Immature natural killer cell (primary cell): ENCODE data around the gene ANGPTL2. TPM values are rescaled to one million over a fixed set of nuclear protein-coding genes. Genes with fewer than 3 reads are reported as not detected.
"Not testable (repeated sequence)": the region's sequence is repeated elsewhere in the genome, so short reads cannot be mapped to it uniquely, and the experiment has no call there.

ENCODE experiments used
- DNase-seq, 3 donors: peaks; one replicate each; pipeline ENCODE4 v3.0.0; 2022; ENCODE audit warnings: mixed read lengths in 1 of 3
- H3K27ac Mint-ChIP-seq, 6 donors: one replicate each; pipeline ENCODE4 v1.8.0; 2020; ENCODE audit warnings: mixed read lengths in 6 of 6, mild to moderate bottlenecking in 5 of 6, inconsistent platforms in 4 of 6, moderate library complexity in 3 of 6
- H3K27me3 Mint-ChIP-seq, 3 donors: one replicate each; pipeline ENCODE4 v1.8.0; 2020 to 2021; ENCODE audit warnings: low read depth in 3 of 3, mild to moderate bottlenecking in 3 of 3, mixed read lengths in 3 of 3, moderate library complexity in 3 of 3, inconsistent platforms in 1 of 3
- H3K36me3 Mint-ChIP-seq, 3 donors: one replicate each; pipeline ENCODE4 v1.8.0; 2020; ENCODE audit warnings: mixed read lengths in 3 of 3, inconsistent platforms in 2 of 3, mild to moderate bottlenecking in 2 of 3
- H3K4me1 Mint-ChIP-seq, 2 donors: one replicate each; pipeline ENCODE4 v1.8.0; 2020; ENCODE audit warnings: inconsistent platforms in 2 of 2, mild to moderate bottlenecking in 2 of 2, mixed read lengths in 2 of 2, moderate library complexity in 1 of 2
- H3K4me3 Mint-ChIP-seq, 5 donors: one replicate each; pipeline ENCODE4 v1.8.0; 2020; ENCODE audit warnings: mild to moderate bottlenecking in 5 of 5, mixed read lengths in 5 of 5, inconsistent platforms in 3 of 5, moderate library complexity in 3 of 5
- H3K9me3 Mint-ChIP-seq, 6 donors: one replicate each; pipeline ENCODE4 v1.8.0; 2020; ENCODE audit warnings: mild to moderate bottlenecking in 6 of 6, mixed read lengths in 6 of 6, inconsistent platforms in 4 of 6, moderate library complexity in 3 of 6
- polyA plus RNA-seq, 3 donors: library from polyadenylated mRNA; unstranded; fragments of 300-500 nt; fragmentation: Illumina TruSeq; gene quantifications; one replicate each; pipeline ENCODE4 v1.2.3, GENCODE V29; 2021

ANGPTL2 gene
- polyA plus RNA-seq, 3 donors from 2014 or later, result not detected

DNA sequence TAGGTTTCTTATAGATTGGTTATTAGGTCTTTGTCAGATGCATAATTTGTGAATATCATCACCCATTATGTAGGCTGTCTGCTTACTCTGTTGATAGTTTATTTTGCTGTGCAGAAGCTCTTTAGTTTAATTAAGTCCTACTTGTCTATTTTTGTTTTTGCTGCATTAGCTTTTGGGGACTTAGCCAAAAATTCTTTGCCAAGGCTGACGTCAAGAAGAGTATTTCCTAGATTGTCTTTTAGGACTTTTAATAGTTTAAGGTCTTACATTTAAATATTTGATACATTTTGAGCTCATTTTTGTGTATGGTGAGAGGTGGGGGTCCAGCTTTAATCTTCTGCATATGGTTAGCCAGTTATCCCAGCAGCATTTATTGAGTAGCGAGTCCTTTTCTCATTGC, 24.8 kb upstream of the ANGPTL2 start:
- H3K36me3 Mint-ChIP-seq, result no peaks in the 10 kb centered on the region
- H3K27ac Mint-ChIP-seq, result no peak overlapping the region
- no peaks in the 10 kb centered on the region for H3K4me1 Mint-ChIP-seq
- H3K9me3 Mint-ChIP-seq, result no peaks in the 10 kb centered on the region
- peaks cover 2 to 4% (median 2%) of the 10 kb centered on the region in 3 donors for H3K27me3 Mint-ChIP-seq
- no peak overlapping the region for H3K4me3 Mint-ChIP-seq
- no peak for DNase-seq

DNA sequence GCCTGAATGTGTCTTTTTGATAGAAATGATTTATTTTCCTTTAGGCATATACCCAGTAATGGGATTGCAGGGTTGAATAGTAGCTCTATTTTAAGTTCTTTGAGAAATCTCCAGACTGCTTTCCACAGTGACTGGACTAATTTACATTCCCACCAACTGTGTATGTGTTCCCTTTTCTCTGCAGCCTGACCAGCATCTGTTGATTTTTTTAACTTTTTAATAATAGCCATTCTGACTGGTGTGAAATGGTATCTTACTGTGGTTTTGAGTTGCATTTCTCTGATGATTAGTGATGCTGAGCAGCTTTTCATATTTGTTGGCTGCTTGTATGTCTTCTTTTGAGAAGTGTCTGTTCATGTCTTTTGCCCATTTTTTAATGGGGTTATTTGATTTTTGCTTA, 24.4 kb upstream of the ANGPTL2 start:
- DNase-seq, H3K36me3 Mint-ChIP-seq, H3K4me3 Mint-ChIP-seq, H3K4me1 Mint-ChIP-seq, H3K27me3 Mint-ChIP-seq, H3K9me3 Mint-ChIP-seq, H3K27ac Mint-ChIP-seq: not testable (repeated sequence)

DNA sequence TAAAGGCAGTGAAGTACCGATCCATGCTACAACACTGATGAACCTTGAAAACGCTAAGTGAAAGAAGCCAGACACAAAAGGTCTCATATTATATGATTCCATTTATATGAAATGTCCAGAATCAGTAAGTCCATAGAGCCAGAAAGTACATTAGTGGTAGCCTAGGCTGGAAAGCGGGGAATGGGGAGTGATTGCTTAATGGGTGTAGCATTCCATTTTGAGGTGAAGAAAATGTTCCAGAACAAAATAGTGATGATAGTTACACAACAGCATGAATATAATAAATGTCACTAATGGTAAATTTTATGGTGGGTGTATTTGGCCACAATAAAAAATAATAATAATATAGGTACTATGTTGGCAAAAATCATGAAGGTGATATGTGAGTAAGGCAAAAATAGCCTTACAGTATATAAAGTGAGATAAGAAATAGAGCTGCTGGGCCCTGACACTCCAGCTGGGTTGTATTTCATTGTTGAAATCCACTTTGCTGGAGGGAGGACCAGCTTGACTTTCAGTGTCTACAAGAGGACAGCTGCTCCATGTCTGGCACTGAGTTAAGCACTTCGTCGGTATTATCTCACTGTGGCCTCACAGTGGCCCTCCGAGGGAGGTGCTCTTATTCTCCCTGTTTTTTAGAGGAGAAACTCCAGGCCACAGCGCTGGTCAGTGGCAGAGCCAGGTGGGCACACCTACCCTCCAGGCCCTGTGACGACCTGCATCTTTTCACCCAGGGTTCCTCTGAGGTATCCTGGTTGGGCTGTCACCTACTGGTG, 22.4 kb upstream of the ANGPTL2 start:
- DNase-seq, result no peak

DNA sequence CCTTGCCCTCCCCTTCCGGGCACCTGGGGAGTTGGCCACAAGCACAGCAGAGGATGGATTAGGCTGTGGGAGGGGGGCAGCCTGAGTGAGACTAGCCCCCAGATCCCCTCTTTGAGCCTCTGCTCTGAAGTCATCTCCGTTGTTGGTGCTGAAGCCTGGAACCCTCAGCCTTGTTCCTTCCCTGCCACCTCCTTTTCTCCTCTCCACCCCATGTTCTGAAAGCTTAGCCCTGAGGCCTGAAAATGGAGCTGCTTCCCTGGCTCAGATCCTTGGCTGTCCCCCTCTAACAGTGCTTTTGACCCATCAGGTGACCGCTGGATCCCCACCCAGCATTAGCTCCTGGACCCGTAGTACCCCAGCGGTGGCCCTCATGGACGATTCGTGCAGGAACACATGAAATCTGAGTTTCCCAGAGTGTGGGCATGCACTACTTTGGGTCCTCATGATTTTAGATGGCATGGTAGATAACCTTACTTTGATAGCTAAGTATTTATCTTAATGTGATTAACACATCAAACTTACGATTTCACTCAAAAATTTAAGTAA, 21.6 kb upstream of the ANGPTL2 start:
- no peaks in the 10 kb centered on the region for H3K9me3 Mint-ChIP-seq
- DNase-seq, result no peak
- no peak overlapping the region for H3K4me3 Mint-ChIP-seq
- H3K27ac Mint-ChIP-seq, result peak overlapping the region in 1 of 6 donors; percentile 60
- H3K36me3 Mint-ChIP-seq, result peaks cover 0 to 3% (median 0%) of the 10 kb centered on the region in 3 donors
- H3K4me1 Mint-ChIP-seq, result no peaks in the 10 kb centered on the region
- peaks cover 0 to 4% (median 4%) of the 10 kb centered on the region in 3 donors for H3K27me3 Mint-ChIP-seq

More for the DNA sequence above, 22.4 kb upstream of the ANGPTL2 start:
- no peak overlapping the region for H3K4me3 Mint-ChIP-seq
- H3K4me1 Mint-ChIP-seq, result no peaks in the 10 kb centered on the region
- H3K36me3 Mint-ChIP-seq, result peaks cover 0 to 3% (median 0%) of the 10 kb centered on the region in 3 donors
- no peaks in the 10 kb centered on the region for H3K9me3 Mint-ChIP-seq
- H3K27ac Mint-ChIP-seq, result peak overlapping the region in 1 of 6 donors; percentile 9
- peaks cover 0 to 4% (median 4%) of the 10 kb centered on the region in 3 donors for H3K27me3 Mint-ChIP-seq

DNA sequence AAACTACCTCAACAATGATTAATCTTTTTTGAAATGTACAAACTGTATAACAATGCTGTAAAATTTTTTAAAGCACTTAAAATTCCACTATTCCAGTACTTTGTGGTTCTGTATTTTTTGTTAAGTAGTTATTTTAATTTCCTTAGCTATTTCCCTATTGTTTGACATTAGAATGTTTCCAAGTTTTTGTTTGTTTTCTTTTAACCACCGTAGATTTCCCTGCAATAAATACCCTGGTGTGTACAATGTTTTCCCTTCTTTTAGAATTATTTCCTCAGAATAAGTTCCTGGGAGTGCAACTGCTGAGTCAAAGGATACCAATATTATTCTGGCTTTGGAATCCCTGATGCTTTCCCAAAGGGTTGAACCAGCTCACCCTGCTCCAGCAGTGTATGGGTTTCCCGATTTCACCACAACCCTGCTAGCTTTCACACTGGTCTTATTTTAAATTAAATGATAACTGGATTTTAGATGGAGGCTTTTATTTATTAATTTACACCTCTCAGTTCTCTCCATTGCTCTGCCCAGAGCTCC, 20.6 kb upstream of the ANGPTL2 start:
- H3K36me3 Mint-ChIP-seq, result peaks cover 0 to 3% (median 0%) of the 10 kb centered on the region in 3 donors
- no peak for DNase-seq
- no peaks in the 10 kb centered on the region for H3K4me1 Mint-ChIP-seq
- peaks cover 0 to 4% (median 4%) of the 10 kb centered on the region in 3 donors for H3K27me3 Mint-ChIP-seq
- no peak overlapping the region for H3K4me3 Mint-ChIP-seq
- no peaks in the 10 kb centered on the region for H3K9me3 Mint-ChIP-seq
- no peak overlapping the region for H3K27ac Mint-ChIP-seq

DNA sequence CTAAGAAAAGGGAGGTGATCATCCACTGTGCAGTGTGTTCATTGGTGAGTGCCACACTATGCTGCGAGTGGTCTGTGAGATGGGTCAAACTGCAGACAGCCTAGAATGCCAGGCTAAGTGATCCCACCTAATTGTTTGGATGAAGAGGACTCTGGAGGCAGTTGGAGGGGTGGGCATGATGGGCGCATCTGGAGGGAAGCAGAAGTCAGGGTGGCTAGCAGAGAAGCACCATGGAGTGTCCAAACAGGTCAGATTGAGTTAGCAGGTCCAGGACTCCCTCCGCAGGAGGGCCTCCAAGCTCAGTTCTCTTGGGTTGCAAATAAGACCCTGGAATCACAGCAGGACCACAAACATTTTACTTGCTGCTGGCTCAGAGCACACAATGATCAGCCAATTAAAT, 19.9 kb upstream of the ANGPTL2 start:
- Mint-ChIP-seq H3K27ac (no peak overlapping the region), H3K9me3 (no peaks in the 10 kb centered on the region), H3K36me3 (peaks cover 0 to 3% (median 0%) of the 10 kb centered on the region in 3 donors), H3K4me1 (no peaks in the 10 kb centered on the region), H3K4me3 (no peak overlapping the region), H3K27me3 (peaks cover 0 to 4% (median 4%) of the 10 kb centered on the region in 3 donors)
- no peak for DNase-seq

DNA sequence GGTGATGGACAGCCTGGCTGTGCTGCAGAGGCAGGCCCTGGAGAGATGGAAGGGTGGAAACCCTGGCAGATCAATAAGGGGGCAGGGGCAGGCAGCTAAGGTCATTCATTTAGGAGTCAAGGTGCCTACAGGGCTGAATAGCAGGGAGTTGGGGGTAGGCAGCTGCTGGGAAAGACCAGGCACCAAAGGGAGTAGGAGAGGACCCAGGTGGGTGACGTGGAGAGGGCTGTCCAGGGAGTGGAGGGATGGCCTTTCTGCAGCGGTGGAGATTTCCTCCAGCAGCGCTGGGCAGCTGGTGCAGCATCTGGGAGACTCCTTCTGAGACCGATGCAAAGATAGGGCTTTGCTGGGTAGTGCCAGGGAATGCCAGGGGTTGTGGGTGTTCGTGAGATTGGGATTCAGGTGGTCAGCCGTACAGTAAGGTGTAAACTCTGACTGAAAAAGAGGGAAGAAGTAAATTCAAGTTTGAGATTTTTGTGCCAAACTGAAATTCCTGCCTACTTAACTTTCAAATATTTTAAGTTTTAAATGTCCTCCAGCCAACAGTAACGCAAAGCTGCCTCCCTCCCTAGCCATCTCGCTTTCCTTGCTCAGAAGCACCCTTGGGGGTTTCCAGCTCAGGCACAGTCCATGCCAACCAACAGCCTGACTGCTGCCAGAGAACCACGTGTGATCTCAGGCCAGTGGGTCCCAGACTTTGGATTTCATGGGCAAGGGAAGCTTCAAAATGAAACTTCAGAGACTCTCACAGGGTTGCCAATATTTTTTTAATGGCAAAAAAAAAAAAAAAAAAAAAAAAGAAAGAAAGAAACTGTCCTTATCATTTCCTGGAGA, 18.6 kb upstream of the ANGPTL2 start:
- H3K4me3 Mint-ChIP-seq, result no peak overlapping the region
- H3K27ac Mint-ChIP-seq, result peak overlapping the region in 2 of 6 donors; percentile 7 to 56
- H3K9me3 Mint-ChIP-seq, result no peaks in the 10 kb centered on the region
- DNase-seq, result no peak
- H3K36me3 Mint-ChIP-seq, result peaks cover 0 to 3% (median 0%) of the 10 kb centered on the region in 3 donors
- H3K4me1 Mint-ChIP-seq, result no peaks in the 10 kb centered on the region
- peaks cover 0 to 4% (median 1%) of the 10 kb centered on the region in 3 donors for H3K27me3 Mint-ChIP-seq

DNA sequence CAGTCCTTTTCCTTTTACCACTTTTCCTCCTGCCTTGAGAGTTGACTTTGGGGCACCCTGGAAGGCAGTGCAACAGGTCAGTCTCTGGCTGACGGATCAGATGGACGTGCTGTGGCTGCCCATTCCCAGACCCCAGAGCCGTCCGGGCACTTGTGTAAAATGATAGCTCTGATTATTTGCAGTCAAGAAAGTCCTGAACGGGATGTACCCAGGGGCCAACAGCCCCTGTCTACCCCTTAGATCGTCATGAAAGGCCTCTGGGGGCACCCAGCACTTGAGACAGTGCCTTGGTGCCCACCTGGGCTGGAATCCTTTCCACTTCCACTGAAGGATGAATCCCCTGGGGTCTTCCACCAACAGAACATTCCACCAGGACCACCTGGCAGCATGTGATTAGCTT, 17.7 kb upstream of the ANGPTL2 start:
- H3K27me3 Mint-ChIP-seq, result peaks cover 0 to 4% (median 3%) of the 10 kb centered on the region in 3 donors
- no peaks in the 10 kb centered on the region for H3K9me3 Mint-ChIP-seq
- no peak for DNase-seq
- peak overlapping the region in 1 of 6 donors; percentile 49 for H3K27ac Mint-ChIP-seq
- H3K4me3 Mint-ChIP-seq, result no peak overlapping the region
- H3K36me3 Mint-ChIP-seq, result peaks cover 0 to 3% (median 0%) of the 10 kb centered on the region in 3 donors
- H3K4me1 Mint-ChIP-seq, result no peaks in the 10 kb centered on the region

DNA sequence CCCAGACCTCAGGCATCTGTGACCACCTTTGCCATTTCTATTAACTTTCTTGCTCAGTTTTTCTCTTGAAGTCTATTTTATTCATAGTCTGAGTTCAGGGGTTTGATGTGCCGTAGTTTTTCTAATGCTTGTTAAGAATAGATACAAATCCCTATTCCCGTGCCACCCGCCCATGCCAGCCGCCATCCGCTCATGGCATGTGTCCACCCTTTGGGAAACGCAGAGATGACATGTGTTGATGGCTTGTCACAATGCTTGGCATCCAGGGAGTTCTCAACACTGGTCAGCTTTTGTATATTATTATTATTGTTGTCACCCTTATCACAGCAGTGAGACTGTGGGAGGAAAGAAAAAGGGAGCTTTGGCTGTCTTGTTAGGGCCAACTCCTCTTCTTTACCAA, 17.3 kb upstream of the ANGPTL2 start:
- no peak for DNase-seq
- H3K36me3 Mint-ChIP-seq, result peaks cover 0 to 3% (median 0%) of the 10 kb centered on the region in 3 donors
- peak overlapping the region in 1 of 6 donors; percentile 49 for H3K27ac Mint-ChIP-seq
- peaks cover 0 to 4% (median 3%) of the 10 kb centered on the region in 3 donors for H3K27me3 Mint-ChIP-seq
- no peaks in the 10 kb centered on the region for H3K4me1 Mint-ChIP-seq
- no peaks in the 10 kb centered on the region for H3K9me3 Mint-ChIP-seq
- no peak overlapping the region for H3K4me3 Mint-ChIP-seq

DNA sequence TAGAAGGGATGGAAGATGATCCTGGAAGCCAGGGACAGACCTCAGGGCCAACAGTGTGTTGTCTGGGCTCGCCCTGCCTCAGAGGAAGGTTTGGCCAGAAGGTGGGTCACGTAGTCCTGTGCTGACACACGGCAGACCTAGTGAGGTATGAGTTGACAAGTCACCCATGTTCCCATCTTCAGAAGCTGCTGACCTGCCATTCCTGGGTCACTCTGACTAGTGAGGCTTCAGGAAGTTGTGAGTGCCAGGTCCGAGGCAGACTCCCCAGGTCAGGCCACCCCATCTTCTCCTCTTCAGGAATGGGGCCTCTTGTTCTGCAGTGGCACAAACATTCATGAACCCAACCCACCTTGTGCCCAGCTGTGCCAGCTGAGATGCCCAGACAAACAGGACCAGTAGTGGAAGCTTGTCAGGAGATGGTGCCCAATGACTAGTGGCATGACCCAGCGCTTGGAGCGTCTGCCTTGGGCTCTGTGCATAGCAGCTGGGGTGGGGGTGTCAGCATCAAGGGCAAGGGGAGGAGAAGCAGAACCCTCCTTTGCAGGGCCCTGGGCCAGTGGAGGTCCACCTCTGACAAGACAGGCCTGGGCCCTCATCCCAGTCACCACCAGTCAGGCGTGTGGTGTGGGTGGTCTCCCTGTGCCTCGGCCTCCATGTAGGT, 16.8 kb upstream of the ANGPTL2 start:
- H3K36me3 Mint-ChIP-seq, result peaks cover 0 to 3% (median 2%) of the 10 kb centered on the region in 3 donors
- no peaks in the 10 kb centered on the region for H3K4me1 Mint-ChIP-seq
- H3K27me3 Mint-ChIP-seq, result peaks cover 0 to 4% (median 3%) of the 10 kb centered on the region in 3 donors
- H3K9me3 Mint-ChIP-seq, result no peaks in the 10 kb centered on the region
- H3K27ac Mint-ChIP-seq, result peak overlapping the region in 1 of 6 donors; percentile 49
- no peak for DNase-seq
- no peak overlapping the region for H3K4me3 Mint-ChIP-seq

DNA sequence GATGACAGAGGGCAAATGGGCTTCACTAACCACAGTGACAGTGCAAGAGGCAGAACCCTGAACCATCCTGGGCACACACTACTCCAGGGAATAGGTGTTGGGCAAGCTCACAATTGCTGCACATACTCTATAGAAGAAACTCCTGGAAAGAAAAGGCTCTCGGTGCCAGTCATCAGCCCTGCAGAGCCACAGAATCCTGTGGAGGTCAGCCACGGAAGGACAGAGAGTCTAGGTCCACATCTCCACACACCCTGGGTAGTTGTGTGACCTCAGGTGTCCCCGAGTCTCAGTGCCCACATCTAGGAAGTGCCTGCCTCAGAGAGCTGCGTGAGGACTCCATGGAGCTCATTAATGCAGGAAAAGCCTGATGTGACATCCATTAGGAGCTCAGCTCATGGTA, 16.0 kb upstream of the ANGPTL2 start:
- Mint-ChIP-seq H3K9me3 (no peaks in the 10 kb centered on the region), H3K4me1 (no peaks in the 10 kb centered on the region), H3K4me3 (no peak overlapping the region), H3K27me3 (peaks cover 0 to 3% (median 2%) of the 10 kb centered on the region in 3 donors), H3K36me3 (peaks cover 0 to 4% (median 3%) of the 10 kb centered on the region in 3 donors), H3K27ac (no peak overlapping the region)
- no peak for DNase-seq

DNA sequence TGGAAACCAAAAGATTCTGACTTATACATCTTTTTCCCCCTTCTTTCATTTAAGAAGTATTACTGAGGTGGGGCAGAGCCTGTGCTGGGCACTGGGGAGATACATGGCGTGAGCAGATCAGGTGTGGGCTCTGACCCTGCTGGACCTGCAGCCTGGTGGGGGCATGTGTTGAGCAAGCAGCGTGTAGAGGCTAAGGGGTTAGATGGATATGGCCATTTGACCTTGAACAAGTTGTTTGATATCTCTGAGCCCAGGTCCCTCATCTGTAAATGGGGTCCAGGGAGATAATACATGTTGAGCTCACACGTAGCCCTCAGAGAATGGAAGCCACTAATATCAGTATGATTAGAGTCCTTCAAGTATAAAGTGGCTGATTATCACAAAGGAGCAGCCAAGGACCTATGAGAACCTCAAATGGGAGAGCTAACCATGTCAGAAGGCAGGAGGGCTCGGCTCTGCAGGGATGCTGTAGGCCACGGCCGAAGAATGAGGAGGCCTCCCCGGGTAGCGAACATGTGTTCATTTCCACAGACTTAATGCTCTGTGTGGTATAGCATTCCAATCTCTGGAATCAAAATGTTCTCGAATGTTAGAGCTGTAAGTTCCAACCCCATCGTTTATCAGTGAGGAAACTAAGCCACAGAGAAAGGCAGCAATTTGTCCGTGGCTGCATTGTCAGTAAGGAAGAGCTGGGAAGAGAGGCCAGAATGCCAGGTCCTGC, 15.4 kb upstream of the ANGPTL2 start:
- Mint-ChIP-seq H3K27me3 (peaks cover 0 to 3% (median 2%) of the 10 kb centered on the region in 3 donors), H3K27ac (no peak overlapping the region), H3K4me3 (no peak overlapping the region), H3K36me3 (peaks cover 0 to 4% (median 3%) of the 10 kb centered on the region in 3 donors), H3K4me1 (no peaks in the 10 kb centered on the region), H3K9me3 (no peaks in the 10 kb centered on the region)
- no peak for DNase-seq
